ENCODE data around the gene YKT6. TPM values are rescaled to one million over a fixed set of nuclear protein-coding genes. Genes with fewer than 3 reads are reported as not detected.
A peak's percentile ranks its signal among the peaks of the same experiment; 100 is the strongest.

Gene YKT6
- total RNA-seq, 1 donor from 2014 or later = 131 TPM

DNA sequence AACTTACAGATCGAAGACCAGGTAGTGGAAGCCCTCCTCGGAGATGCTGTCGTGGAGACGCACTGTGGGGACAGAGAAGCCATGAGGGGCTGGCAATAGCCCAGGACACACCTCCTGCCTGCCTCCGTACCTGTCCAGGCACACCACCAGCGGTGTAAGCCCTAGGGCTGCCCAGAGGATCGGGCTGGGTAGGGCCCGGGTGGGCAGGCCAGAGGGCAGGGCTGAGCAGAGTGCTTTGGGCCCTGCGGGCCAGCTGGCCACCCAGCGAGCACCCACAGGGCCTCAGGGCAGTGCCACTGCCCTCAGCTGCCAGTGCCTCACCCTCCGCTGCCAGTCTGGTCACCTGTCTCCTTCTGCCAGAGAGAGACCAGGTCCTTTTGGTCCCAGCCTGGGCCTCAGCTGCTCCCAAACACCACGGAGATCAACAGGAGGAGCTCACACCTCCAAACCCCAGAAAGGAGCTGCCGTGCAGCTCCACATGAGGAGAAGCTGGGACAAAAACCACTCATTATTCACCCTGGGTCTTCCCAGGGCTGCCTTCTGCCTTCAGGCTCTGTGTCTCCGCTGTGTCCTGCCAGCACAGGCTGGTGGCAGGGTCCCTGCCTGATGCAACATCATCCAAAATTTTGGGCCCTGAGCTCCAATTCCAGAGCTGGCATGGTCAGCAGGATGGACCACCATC lies 58.2 kb downstream of the YKT6 start:
- Mint-ChIP-seq H3K4me1 (ENCODE audit: low read depth) (peaks cover 28% of the 10 kb centered on the region), H3K27ac (ENCODE audit: unreplicated experiment) (peak overlapping the region; percentile 92), H3K36me3 (ENCODE audit: low read depth) (no peaks in the 10 kb centered on the region), H3K4me3 (ENCODE audit: unreplicated experiment) (no peak overlapping the region), H3K27me3 (ENCODE audit: low read depth) (no peaks in the 10 kb centered on the region), H3K9me3 (ENCODE audit: low read depth) (no peaks in the 10 kb centered on the region)
- TF ChIP-seq CTCF (IDR thresholded peaks at IDR 0.05) = no peak
- DNase-seq (ENCODE audit: low spot score) = no peak

- Mint-ChIP-seq H3K4me3 (ENCODE audit: unreplicated experiment) (no peak overlapping the region), H3K27ac (ENCODE audit: unreplicated experiment) (peak overlapping the region; percentile 92), H3K27me3 (ENCODE audit: low read depth) (peaks cover 3% of the 10 kb centered on the region), H3K36me3 (ENCODE audit: low read depth) (no peaks in the 10 kb centered on the region), H3K4me1 (ENCODE audit: low read depth) (peaks cover 28% of the 10 kb centered on the region), H3K9me3 (ENCODE audit: low read depth) (no peaks in the 10 kb centered on the region)
- DNase-seq (ENCODE audit: low spot score) = no peak
- TF ChIP-seq CTCF (IDR thresholded peaks at IDR 0.05) = no peak
Observed at GRCh38 chr7:44259547-44260457, 59.0 kb downstream of the YKT6 start.

DNA sequence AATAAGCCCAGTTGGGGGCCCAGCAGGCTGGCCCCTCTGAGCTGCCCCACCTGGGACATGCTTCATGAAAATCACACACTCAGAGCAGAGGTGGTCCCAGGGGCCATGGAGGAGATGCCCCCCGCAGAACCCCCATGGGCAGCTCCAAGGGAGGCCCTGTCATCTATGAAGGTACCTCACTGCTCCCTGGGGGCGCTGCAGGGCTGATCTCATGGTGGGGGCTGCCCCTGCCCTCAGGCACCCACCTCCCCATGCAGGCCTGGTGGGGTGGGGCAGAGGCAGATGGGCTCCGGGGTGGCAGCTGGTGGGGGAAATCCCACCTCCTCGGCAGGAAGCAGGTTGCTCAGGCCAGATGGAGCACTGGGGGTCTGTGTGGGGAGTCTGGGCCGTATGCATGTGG lies 60.5 kb downstream of the YKT6 start:
- no peak for TF ChIP-seq CTCF (IDR thresholded peaks at IDR 0.05)
- Mint-ChIP-seq H3K4me3 (ENCODE audit: unreplicated experiment) (no peak overlapping the region), H3K9me3 (ENCODE audit: low read depth) (no peaks in the 10 kb centered on the region), H3K36me3 (ENCODE audit: low read depth) (no peaks in the 10 kb centered on the region), H3K4me1 (ENCODE audit: low read depth) (peaks cover 28% of the 10 kb centered on the region), H3K27me3 (ENCODE audit: low read depth) (peaks cover 9% of the 10 kb centered on the region), H3K27ac (ENCODE audit: unreplicated experiment) (no peak overlapping the region)
- no peak for DNase-seq (ENCODE audit: low spot score)

DNA sequence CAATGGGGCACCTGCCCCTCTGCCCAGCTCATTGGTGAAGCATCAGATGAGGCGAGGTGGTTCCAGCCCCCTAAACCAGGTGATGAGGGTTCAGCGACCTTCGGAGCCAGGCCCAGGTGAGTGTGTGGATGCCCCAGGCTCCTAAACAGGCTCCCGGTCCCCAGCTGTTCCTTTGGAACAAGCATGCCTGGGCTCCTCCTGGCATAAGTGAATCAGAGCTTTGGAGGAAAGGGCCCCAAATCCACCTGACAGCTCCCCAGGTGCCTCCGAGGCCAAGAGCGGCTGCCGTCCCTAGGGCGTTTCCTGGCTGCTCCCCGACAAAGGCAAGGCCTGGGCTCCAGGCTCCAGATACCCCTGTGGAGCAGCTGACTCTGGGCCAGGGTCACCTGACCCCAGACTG lies 61.3 kb downstream of the YKT6 start:
- DNase-seq (ENCODE audit: low spot score) = no peak
- Mint-ChIP-seq H3K27me3 (ENCODE audit: low read depth) (peaks cover 12% of the 10 kb centered on the region), H3K36me3 (ENCODE audit: low read depth) (no peaks in the 10 kb centered on the region), H3K27ac (ENCODE audit: unreplicated experiment) (no peak overlapping the region), H3K4me1 (ENCODE audit: low read depth) (peaks cover 28% of the 10 kb centered on the region), H3K9me3 (ENCODE audit: low read depth) (no peaks in the 10 kb centered on the region), H3K4me3 (ENCODE audit: unreplicated experiment) (no peak overlapping the region)
- TF ChIP-seq CTCF (IDR thresholded peaks at IDR 0.05) = no peak

- H3K36me3 Mint-ChIP-seq (ENCODE audit: low read depth) = no peaks in the 10 kb centered on the region
- H3K4me3 Mint-ChIP-seq (ENCODE audit: unreplicated experiment) = no peak overlapping the region
- no peaks in the 10 kb centered on the region for H3K9me3 Mint-ChIP-seq (ENCODE audit: low read depth)
- peaks cover 19% of the 10 kb centered on the region for H3K27me3 Mint-ChIP-seq (ENCODE audit: low read depth)
- peaks cover 16% of the 10 kb centered on the region for H3K4me1 Mint-ChIP-seq (ENCODE audit: low read depth)
- DNase-seq (ENCODE audit: low spot score) = no peak
- no peak for TF ChIP-seq CTCF (IDR thresholded peaks at IDR 0.05)
- no peak overlapping the region for H3K27ac Mint-ChIP-seq (ENCODE audit: unreplicated experiment)
Observed at GRCh38 chr7:44263326-44264082, 62.7 kb downstream of the YKT6 start.
